NCI-H226 (cell line): ENCODE measurements around the gene GGCT.
A peak's percentile ranks its signal among the peaks of the same experiment; 100 is the strongest.
"Not testable (repeated sequence)": the region's sequence is repeated elsewhere in the genome, so short reads cannot be mapped to it uniquely, and the experiment has no call there.

Source experiments
- DNase-seq: peaks from one replicate; pipeline ENCODE4 v3.0.0-alpha.2; 2015

Gene GGCT, protein sequence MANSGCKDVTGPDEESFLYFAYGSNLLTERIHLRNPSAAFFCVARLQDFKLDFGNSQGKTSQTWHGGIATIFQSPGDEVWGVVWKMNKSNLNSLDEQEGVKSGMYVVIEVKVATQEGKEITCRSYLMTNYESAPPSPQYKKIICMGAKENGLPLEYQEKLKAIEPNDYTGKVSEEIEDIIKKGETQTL

DNA sequence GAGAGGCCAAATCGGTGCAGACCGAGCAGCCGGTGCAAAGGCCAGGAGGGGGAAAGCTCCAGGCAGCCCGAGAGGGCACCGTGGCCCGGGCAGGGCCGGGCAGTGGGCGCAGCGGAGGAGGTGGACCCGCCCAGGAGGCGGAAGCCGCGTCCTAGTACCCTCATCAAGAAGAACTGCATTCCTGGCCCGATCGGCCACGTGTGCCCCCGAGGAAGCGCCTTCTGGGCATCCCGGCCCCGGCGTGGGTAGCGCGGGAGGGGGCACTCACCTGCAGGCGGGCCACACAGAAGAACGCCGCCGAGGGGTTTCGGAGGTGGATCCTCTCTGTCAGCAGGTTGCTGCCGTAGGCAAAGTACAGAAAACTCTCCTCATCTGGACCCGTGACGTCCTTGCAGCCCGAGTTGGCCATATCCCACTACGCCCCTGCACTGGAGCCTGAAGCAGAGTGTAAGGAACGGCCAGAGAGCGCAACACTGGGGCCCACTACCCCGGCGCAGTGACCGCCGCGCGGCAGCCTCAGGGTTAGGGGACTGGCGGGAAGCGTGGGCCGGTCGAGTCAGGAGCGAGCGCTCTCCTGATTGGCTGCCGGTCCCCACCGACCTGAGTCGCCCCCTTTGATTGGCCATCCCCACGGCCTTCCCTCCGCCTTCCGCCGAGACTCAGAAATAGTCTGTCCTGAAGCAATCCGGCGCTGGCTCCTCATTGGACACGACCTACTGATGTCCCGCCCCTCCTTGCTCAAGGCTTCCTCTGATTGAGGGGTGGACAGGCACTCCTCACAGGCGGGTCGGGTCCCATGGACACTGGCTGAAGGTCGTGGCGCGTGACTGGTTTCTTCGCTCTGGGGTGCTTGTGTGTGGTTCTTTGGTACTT is at the start of gene GGCT:
Gene GGCT, minus strand, starts transcription at position 529 of the 873 bp plus-strand sequence. Its CDS starts 120 bp downstream, at position 409.
- DNase-seq = peak; percentile 100

DNA sequence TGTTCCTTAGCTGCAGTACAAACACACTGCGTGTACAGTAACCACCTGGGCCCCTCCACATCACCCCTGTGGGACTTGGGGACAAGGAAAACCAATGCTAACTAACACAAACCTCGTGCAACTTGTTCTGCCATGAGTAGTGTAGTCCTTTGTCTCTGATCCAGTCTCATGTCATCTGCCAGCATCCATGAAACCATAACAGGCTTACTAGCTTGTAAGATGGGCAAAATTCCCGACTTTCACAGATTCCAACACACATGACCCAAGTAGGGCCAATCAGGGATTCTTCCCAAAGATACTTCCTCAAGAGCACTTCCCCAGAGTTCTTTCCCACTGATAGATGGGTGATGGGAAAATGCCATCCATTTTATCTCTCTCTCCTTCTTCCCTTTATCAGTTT is 48.9 kb upstream of the GGCT start:
- no peak for DNase-seq

DNA sequence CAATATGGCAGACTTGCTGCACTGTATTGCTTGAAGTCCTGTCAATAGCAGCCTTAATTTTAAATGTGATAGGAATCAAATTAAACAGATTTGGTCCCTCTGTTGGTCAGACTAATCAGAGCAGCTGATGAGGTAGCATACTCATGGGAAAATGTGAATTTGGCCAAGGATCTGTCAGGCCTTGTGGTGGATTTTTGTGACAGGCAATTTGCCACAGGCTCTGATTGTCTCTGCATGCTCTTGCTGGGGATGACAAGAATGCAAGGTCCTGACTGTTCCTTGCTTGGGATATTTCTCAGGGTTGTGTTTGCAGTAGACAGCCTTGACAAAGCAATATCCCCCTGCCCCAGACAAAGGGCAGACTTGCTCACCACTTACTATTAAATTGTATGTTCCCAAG is 48.5 kb upstream of the GGCT start:
- DNase-seq = no peak

DNA sequence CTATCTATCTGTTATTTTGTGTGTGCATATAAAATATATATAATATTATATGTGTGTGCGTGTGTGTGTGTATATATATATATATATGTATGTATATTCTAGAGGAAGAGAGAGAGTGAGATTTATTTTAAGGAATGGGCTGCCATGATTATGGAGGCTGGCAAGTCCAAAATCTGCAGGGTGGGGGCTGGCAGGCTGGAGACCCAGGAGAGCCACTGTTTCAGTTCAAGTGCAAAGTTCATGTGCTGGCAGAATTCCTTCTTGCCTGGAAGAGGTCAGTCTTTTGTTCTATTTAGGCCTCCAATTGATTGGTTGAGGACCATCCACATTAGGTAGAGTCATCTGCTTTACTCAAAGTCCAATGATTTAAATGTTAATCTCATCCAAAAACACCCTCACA is 47.7 kb upstream of the GGCT start:
- no peak for DNase-seq

DNA sequence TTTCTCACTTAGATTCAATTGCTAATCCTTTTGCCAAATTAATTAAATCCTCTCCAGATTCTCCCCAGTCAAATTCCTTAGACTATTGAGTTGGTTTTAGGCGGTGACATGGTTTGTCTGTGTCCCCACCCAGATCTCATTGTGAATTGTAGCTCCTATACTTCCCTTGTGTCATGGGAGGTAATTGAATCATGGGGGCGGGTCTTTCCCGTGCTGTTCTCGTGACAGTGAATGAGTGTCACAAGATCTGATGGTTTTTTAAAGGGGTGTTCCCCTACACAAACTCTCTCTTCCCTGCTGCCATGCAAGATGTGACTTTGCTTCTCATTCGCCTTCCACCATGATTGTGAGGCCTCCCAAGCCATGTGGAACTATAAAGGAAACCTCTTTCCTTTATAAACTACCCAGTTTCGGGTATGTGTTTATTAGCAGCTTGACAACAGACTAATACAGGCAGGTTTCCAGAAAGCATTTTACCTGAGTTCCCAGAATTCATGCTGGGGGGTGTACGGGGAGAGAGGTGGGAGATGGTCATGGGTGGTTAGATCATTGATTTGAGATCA is 45.4 kb upstream of the GGCT start:
- no peak for DNase-seq

DNA sequence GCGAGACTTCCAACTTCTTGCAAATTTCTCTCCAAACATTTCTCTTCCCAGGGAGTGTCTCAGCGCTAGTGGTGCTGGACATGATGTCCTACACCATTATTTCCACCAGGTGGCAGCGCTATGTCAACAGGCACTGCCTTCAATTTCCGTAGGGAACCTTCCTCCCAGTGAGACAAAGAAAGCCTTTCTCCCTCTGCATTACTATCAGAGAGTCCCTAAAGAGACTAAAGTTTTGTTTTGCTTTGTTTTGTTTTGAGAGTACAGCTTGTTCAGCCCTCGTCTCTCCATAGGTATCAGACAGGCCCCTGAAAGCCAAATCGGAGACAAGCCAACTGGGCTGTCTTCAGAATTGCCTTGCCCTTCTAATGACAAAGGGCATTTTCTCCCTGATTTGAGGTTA is 44.2 kb upstream of the GGCT start:
- DNase-seq = peak; percentile 81

DNA sequence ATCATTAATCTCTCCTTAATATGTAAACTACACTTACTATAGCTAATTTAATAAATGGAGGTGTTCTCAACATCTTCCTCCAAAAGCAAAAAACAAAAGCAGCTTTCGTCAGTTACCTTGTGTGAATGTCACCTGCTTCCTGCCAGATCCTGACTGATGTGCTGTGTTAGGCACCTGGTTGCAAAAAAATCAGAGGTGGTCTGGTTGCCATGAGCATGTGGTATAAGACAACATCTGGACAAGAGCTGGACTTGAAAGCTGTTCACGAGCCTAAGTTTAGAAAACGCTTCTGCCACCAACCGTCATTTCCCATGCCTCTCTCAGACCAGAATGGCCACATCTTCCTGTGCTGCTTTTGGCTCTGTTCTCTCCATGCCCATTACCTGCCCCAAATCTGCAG is 42.0 kb upstream of the GGCT start:
- DNase-seq = no peak

DNA sequence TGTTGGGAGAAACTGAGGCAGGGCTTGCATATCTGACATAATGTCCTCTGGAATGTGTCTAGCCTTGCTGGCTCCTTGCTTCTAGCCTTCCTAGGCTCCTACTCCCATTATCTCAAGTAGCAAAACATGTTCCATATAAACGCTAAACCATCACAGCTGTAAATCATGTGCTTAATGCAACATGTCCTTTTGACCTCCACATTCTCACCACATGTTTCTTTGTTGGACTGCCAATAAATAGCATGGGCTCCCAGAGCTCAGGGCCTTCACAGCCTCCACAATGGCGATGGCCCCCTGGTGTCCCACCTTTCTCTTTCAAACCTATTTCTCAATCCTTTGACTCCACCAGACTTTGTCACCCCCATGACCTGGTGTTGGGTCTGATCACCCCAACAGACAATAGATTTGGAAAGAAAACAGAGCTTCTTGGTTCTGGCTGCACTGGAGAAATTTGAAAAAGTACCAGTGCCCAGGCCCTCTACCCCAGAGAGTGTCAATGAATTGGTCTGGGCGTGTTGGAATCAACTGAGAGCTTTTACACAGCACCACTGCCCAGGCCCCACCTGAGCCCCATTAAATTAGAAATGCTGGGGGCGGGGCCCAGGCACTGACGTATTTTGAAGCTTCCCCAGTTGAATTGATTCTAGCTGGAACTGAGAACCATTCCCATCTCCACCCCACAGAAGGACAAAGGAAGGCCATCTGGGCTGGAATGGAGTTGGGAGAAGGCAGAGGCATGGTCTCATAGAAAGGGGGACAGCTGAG is 41.3 kb upstream of the GGCT start:
- no peak for DNase-seq

DNA sequence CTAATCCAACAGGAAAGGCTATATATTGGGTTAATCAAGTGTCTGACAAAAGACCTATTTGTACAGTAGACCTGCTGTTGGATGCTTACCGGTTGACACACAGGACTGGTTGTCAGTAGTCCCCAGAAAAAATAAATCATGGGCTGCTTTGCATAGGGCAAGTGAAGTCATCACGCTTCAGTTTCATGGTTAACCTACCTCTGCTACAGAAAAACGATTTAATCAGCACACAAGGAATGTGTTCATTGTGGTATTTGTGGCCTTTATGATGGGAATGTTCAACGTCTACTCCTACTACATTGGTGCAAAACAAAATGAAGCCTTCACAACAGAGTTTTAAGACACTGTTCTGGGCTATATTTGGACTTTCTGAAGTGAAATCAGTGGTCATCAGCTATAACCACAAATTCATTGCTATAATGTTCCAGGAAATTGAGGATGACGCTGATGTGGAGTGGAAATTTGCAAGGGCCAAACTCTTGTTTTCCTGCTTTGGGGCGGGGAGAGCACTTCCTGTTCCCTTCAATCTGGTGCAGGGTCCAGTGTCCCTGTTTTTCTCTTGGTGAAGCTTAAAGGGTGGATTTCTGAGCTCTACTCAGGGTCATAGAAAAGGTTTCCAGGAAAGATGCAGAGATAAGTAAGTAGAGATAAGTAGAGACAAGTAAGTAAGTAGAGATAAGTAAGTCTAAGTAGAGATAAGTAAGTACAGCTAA is 39.3 kb upstream of the GGCT start:
- DNase-seq = no peak

DNA sequence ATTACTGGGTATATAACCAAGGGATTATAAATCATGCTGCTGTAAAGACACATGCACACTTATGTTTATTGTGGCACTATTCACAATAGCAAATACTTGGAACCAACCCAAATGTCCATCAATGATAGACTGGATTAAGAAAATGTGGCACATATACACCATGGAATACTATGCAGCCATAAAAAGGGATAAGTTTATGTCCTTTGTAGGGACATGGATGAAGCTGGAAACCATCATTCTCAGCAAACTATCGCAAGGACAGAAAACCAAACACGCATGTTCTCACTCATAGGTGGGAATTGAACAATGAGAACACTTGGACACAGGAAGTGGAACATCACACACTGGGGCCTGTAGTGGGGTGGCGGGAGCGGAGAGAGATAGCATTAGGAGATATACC is 38.5 kb upstream of the GGCT start:
- DNase-seq = not testable (repeated sequence)

DNA sequence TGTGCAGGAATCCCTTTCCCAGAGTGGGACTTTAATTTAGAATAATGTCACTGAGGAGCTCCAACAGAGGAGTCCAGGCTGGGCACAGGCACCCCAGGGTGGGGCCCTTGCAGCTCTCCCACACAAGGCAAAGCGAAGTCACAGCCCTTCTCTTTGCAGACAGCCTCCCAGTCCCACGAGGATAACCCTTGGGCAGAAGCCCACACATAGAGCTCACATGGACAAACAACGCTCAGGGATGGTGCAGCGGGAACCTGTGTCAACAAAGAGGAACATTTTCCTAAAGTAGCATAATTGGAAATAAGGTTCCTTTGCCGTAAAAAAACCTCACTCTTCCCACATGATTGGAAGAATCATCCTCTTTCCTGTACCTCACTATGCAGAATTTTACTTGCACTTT is 29.3 kb upstream of the GGCT start:
- peak; percentile 0 for DNase-seq

DNA sequence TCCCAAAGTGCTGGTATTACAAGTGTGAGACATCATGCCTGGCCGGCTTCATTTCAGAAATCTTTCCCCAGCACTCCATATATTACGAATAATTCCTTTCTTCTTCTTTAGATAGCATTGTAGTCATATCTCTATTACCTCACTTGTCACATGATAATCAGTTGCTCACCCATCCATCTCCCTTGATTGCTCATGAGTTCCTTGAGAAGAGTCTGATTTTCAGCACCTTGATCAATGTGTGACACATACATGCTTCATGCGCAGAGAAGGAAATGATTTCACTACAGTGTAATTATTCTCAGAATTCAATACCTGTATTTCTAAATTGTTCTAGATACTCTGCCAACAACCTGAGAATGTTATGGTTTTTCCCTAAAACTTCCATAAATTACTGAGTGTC is 26.7 kb upstream of the GGCT start:
- DNase-seq = peak; percentile 89

DNA sequence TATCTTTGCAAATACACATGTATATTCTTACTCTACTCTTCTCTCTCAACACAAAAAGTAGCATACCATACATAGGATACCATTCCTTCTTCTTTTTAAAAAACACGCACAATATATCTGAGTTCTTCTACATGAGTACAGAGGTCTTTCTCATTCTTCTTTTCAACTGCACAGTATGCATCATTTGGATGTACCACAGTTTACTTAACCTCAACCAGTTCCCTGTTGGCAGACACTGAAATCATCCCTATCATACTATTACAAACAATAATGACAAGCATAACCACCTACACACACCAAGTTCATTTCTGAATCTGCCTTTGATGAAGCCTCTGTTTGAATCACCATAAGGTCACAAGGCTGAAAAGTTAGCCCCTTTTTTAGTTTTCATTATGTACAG is 25.7 kb upstream of the GGCT start:
- no peak for DNase-seq

DNA sequence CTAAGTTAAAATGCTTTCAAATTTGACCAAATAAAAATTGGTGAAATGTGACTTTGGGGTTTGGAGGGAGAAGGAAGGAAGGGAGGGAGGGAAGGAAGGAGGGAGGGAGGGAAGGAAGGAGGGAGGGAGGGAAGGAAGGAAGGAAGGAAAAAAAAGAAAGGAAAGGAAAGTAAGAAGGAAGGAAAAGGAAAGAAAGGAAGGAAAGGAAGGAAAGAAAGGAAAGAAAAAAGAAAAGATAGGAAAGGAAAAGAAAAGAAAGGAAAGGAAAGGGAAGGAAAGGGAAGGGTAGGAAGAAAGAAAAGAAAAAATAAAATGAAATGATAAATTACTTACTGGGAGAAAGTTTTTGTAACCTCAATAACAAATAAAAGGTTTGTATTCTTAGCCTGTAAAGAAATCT is 24.1 kb upstream of the GGCT start:
- no peak for DNase-seq

DNA sequence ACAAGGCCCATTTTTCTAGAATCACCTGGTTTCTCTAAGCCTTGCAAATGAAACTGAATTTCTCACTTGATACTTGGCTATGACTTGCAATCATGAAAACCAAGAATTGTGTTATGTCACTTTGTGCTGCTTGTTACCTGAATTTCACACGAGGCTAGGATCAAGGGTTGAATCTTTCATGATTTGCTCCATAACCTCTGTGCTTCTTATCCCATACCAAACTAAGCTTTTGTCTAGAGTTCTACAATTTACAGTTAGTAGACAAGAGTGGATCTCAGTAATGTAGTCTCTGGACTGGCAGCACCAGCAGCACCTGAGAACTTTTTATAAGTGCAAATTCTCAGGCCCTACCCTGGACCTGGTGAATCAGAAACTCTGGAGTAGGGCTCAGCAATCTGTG is 22.7 kb upstream of the GGCT start:
- DNase-seq = not testable (repeated sequence)

DNA sequence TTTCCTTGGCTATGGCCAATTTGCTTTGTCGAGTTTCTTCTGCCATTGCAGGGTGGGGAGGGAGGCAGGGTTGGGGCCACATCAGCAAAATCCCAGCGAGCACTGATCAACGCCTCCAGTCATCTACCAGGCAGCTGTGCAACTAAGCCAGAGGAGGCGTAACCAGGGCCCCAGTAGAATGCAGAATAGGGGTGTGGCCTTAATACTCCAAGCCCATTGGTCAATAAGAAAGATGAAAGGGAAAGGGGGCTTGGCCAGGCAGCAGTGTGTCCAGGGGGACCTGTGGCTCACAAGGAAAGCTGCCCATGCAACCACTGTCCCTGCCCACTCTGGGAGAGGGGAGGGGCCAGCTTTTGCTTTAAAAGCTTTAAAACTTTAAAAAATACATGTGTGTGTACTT is 21.5 kb upstream of the GGCT start:
- DNase-seq = no peak

DNA sequence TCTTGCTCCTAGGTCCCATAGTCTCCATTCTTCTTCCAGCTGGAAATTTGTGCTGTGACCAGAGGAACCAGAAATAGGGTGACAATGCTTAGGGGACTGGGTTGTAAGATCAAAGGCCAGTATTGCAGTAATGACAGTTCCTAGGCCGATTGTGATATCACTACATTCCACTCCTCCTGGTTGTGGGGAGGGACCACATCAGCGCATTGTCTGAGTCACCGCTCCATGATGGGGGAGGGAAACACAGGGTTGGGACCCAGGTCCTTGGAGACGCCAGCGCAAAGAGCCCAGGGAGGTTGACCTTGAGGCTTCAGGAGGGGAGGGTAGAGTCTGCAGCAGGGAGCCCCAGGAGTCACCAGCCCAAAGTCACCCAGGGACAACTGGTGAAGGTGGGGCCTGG is 20.8 kb upstream of the GGCT start:
- no peak for DNase-seq

DNA sequence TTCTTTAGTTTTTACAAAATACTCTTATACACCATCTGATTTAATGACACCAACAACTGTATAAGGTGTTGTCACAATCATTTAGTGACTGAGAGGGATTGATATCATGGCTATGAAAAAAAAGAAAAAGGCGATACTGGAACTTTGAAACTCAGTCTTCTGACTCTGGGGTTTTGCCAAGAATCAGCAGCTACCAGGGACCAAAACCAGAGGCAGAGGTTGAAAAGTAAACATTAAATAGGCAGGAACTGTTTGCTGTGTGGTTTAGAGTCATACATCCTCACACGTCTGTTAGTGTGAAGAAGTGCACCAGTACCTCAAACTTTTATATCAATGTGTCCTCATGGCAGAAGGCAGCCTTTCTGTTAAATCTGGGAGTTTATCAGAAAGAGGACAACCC is 19.9 kb upstream of the GGCT start:
- DNase-seq = no peak

DNA sequence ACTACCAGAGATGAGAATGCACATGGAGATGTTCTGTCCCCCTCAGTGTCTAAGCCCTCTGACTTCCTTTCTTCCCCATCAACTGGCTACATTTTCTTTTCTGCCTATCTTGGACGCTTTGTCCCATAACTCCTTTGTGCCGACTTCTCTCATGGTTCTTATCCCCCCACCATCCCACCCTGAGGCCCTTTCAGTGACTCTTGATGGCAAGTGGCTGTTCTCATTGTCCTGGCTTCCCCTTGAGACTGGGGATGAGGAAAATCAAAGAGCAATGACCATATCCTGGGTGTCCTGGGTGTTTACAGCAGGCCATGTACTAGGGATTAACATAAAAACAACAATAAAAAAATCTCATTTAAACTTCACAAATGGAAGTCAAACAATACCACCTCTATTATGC is 18.8 kb upstream of the GGCT start:
- DNase-seq = no peak

DNA sequence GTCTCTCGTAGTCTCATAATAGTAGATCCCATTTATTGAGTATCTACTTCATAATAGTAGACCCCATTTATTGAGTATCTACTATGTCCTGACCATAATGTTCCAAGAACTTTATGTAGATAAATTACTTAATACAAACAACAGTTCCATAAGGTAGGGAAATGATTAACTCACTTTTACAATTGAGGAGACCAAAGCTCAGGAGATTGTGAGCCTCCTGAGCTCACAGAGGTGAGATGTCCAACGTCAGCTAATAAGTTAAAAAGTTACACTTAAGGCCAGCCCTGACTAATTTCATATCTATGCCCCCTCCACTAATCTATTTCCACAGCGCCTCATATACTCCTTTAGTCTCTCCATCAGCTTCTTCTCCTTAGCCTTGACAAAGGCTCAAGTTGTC is 17.5 kb upstream of the GGCT start:
- no peak for DNase-seq

DNA sequence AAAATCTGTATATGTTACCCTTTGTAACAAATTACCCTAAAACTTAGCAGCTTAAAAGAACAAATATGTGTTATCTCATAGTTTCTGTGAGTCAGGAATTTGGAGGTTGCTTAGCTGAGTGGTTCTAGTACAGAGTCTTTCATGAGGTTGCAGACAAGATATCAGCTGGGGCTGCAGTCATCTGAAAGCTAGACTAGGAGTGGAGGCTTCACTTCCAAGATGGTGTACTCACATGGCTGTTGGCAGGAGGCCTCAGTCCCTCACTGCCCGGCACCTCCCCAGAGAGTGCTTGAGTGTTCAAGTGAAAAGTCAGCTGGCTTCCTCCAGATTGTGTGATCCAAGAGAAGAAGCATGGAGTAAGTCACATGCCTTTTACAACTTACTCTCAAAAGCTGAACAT is 16.9 kb upstream of the GGCT start:
- DNase-seq = peak; percentile 90

DNA sequence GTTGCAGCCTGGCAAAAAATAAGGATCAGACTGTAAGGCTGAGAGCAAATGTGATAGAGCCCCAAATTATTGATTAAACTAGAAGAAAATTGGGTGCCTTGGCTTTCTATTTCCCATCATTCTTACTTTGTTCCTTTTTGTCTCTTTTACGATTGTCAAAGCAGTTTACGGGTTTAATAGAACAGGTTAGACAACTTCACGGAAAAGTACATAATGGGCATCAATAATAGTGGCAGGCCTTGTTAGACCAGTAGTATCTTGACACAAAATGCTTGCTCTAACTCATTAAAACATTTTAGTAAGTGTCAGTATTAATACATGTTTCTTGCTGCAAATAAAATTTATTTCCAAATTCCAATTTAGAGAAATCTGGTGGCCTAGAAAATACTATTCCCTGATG is 14.5 kb upstream of the GGCT start:
- no peak for DNase-seq

DNA sequence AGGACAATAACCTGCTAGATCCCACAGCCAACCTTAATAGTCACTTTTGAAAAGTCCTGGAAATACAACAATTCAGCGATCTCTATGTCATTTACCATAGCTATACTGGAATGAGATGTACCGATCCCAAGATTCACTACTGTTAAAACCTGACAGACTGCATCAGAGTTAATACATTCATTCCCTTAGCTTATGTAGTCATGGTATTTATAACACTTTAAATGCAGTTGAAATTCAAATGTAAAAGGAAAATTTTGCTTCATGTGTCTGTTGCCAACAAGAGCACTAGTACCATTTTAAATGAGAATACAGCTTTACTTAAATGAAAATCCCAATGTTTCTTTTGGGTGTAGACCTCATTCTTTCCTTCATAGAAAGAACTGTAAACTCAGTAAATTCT is 11.1 kb upstream of the GGCT start:
- DNase-seq = no peak
